Smooth muscle cell (in vitro differentiated cells): ENCODE data around the gene OSBP2. TPM values are rescaled to one million over a fixed set of nuclear protein-coding genes. Genes with fewer than 3 reads are reported as not detected.

Experiments
- DNase-seq: peaks from one replicate; lab custom pipeline; 2025; ENCODE audit not compliant: unreplicated experiment; lab: John Stamatoyannopoulos, UW
- H2AFZ ChIP-seq: fragments of 200-600 bp; sonication (generic); 2 replicates; pipeline ENCODE4 v1.6.0; 2016; ENCODE audit warnings: antibody characterized with exemption, low read depth, mild to moderate bottlenecking
- H3F3A ChIP-seq: fragments of 200-600 bp; sonication (generic); 2 replicates; pipeline ENCODE4 v1.6.0; 2017; ENCODE audit warnings: antibody characterized with exemption, low read depth
- H3K27ac ChIP-seq: fragments of 200-600 bp; sonication (generic); 2 replicates; pipeline ENCODE4 v1.5.1; 2016; ENCODE audit warnings: low read depth, mild to moderate bottlenecking
- H3K27me3 ChIP-seq: fragments of 200-600 bp; sonication (generic); 2 replicates; pipeline ENCODE4 v1.6.1; 2016; ENCODE audit warnings: low read depth, mild to moderate bottlenecking
- H3K36me3 ChIP-seq: fragments of 200-600 bp; sonication (generic); 2 replicates; pipeline ENCODE4 v1.5.1; 2016; ENCODE audit warnings: low read depth
- H3K4me1 ChIP-seq: fragments of 200-600 bp; sonication (generic); 2 replicates; pipeline ENCODE4 v1.5.1; 2016; ENCODE audit warnings: low read depth
- H3K4me2 ChIP-seq: fragments of 200-600 bp; sonication (generic); 2 replicates; pipeline ENCODE4 v1.6.0; 2016; ENCODE audit warnings: mild to moderate bottlenecking
- H3K4me3 ChIP-seq: fragments of 200-600 bp; sonication (generic); 2 replicates; pipeline ENCODE4 v1.5.1; 2016; ENCODE audit warnings: mild to moderate bottlenecking
- H3K79me2 ChIP-seq: fragments of 200-600 bp; sonication (generic); 2 replicates; pipeline ENCODE4 v1.6.0; 2016; ENCODE audit warnings: low read depth, mild to moderate bottlenecking
- H3K9ac ChIP-seq: fragments of 200-600 bp; sonication (generic); 2 replicates; pipeline ENCODE4 v1.6.0; 2016; ENCODE audit warnings: low read depth
- H3K9me3 ChIP-seq: fragments of 200-600 bp; sonication (generic); replicated peaks from 2 replicates; pipeline ENCODE4 v1.5.1; 2016; ENCODE audit warnings: low read depth
- H4K20me1 ChIP-seq: fragments of 200-600 bp; sonication (generic); 2 replicates; pipeline ENCODE4 v1.6.0; 2016; ENCODE audit warnings: low read depth
- CTCF ChIP-seq: fragments of 200-600 bp; sonication (generic); IDR thresholded peaks from 2 replicates; pipeline ENCODE4 v1.5.1; 2017; ENCODE audit warnings: borderline replicate concordance, mild to moderate bottlenecking, antibody characterized with exemption; ENCODE audit not compliant: insufficient read depth, poor library complexity, severe bottlenecking
- WGBS: methylation state at CpG from one replicate; pipeline ENCODE4 v1.1.7; 2016; ENCODE audit warnings: low lambda C conversion rate; 5-methylcytosine and 5-hydroxymethylcytosine counted together
- polyA plus RNA-seq: library from polyadenylated mRNA; unstranded; fragments of >200 nt; fragmentation: Nextera tagmentation; extraction: Ambion mirVana; gene quantifications from 2 replicates; pipeline ENCODE4 v1.2.1, GENCODE V29; 2016
- total RNA-seq: library from RNA; depleted of rRNA; stranded (reverse); fragments of >200 nt; gene quantifications from 2 replicates; pipeline ENCODE4 v1.2.3, GENCODE V29; 2014

OSBP2 gene
- total and polyA plus RNA-seq, 2 experiments from 2014 or later: 4.6 to 4.9 TPM

- Histone ChIP-seq H3K79me2 (no peaks in the 10 kb centered on the region), H3K4me1 (no peaks in the 10 kb centered on the region), H3K4me3 (no peak overlapping the region), H3K4me2 (no peak overlapping the region), H3K27ac (no peak overlapping the region), H3K9ac (no peak overlapping the region), H3K9me3 (no peaks in the 10 kb centered on the region), H3K36me3 (no peaks in the 10 kb centered on the region), H4K20me1 (no peaks in the 10 kb centered on the region), H3K27me3 (no peaks in the 10 kb centered on the region), H3F3A (no peaks in the 10 kb centered on the region), H2AFZ (no peak overlapping the region)
- no peak for TF ChIP-seq CTCF
- DNase-seq: no peak
- WGBS: 89% methylated on average over 4 of the region's 4 CpGs
Observed at GRCh38 chr22:30792456-30792855, 97.8 kb downstream of the OSBP2 start.

GRCh38 chr22:30795118-30795517 is 100.4 kb downstream of the OSBP2 start:
- no peak overlapping the region for H3K27ac ChIP-seq
- H3K79me2 ChIP-seq: no peaks in the 10 kb centered on the region
- DNase-seq: no peak
- no peaks in the 10 kb centered on the region for H3K9me3 ChIP-seq
- 90% methylated on average over 2 of the region's 2 CpGs for WGBS
- no peaks in the 10 kb centered on the region for H4K20me1 ChIP-seq
- no peaks in the 10 kb centered on the region for H3K4me1 ChIP-seq
- H2AFZ ChIP-seq: no peak overlapping the region
- H3K36me3 ChIP-seq: no peaks in the 10 kb centered on the region
- H3F3A ChIP-seq: no peaks in the 10 kb centered on the region
- H3K9ac ChIP-seq: no peak overlapping the region
- no peak for TF ChIP-seq CTCF
- H3K4me3 ChIP-seq: no peak overlapping the region
- no peak overlapping the region for H3K4me2 ChIP-seq
- peaks cover 12% of the 10 kb centered on the region for H3K27me3 ChIP-seq

- no peak for DNase-seq
- Histone ChIP-seq H3K4me3 (no peak overlapping the region), H3K4me2 (no peak overlapping the region), H3K79me2 (no peaks in the 10 kb centered on the region), H3K27me3 (peaks cover 63% of the 10 kb centered on the region), H3K27ac (no peak overlapping the region), H3K9me3 (no peaks in the 10 kb centered on the region), H3K9ac (no peak overlapping the region), H4K20me1 (peaks cover 17% of the 10 kb centered on the region), H3K36me3 (no peaks in the 10 kb centered on the region), H2AFZ (no peak overlapping the region), H3K4me1 (no peaks in the 10 kb centered on the region), H3F3A (no peaks in the 10 kb centered on the region)
- WGBS: 76% methylated on average over 3 of the region's 3 CpGs
- no peak for TF ChIP-seq CTCF
Observed at GRCh38 chr22:30801695-30802094, 107.0 kb downstream of the OSBP2 start.
